H9 (cell line): ENCODE results near the gene FTO. TPM values are rescaled to one million over a fixed set of nuclear protein-coding genes. Genes with fewer than 3 reads are reported as not detected.

Source experiments
- DNase-seq: peaks from one replicate; pipeline ENCODE4 v3.0.0-alpha.2; 2017
- H2AFZ ChIP-seq: one replicate; pipeline ENCODE4 v1.6.1; 2013; ENCODE audit warnings: mild to moderate bottlenecking, low read length, control low read depth, moderate library complexity
- H2AK5ac ChIP-seq: 2 replicates; pipeline ENCODE4 v1.6.1; 2013; ENCODE audit warnings: low read length, control low read depth, mixed read lengths; ENCODE audit not compliant: insufficient read length
- H2BK120ac ChIP-seq: one replicate; pipeline ENCODE4 v1.6.1; 2013; ENCODE audit warnings: low read depth, mild to moderate bottlenecking, low read length, control low read depth, inconsistent platforms; ENCODE audit not compliant: poor library complexity, severe bottlenecking
- H2BK12ac ChIP-seq: 2 replicates; pipeline ENCODE4 v1.6.1; 2013; ENCODE audit warnings: low read length, control low read depth, mixed read lengths, low read depth; ENCODE audit not compliant: insufficient read length
- H2BK15ac ChIP-seq: 2 replicates; pipeline ENCODE4 v1.6.1; 2013; ENCODE audit warnings: low read depth, low read length, control low read depth
- H2BK20ac ChIP-seq: one replicate; pipeline ENCODE4 v1.6.1; 2013; ENCODE audit warnings: low read depth, mild to moderate bottlenecking, low read length, control low read depth, inconsistent platforms; ENCODE audit not compliant: poor library complexity, severe bottlenecking
- H2BK5ac ChIP-seq: 2 replicates; pipeline ENCODE4 v1.6.1; 2013; ENCODE audit warnings: low read length, control low read depth, mixed read lengths; ENCODE audit not compliant: insufficient read length
- H3K14ac ChIP-seq: 2 replicates; pipeline ENCODE4 v1.6.1; 2013; ENCODE audit warnings: low read length, control low read depth; ENCODE audit not compliant: insufficient read depth
- H3K18ac ChIP-seq: 2 replicates; pipeline ENCODE4 v1.6.1; 2013; ENCODE audit warnings: low read depth, mild to moderate bottlenecking, mixed read lengths, low read length, control low read depth; ENCODE audit not compliant: insufficient read length
- H3K23ac ChIP-seq: 2 replicates; pipeline ENCODE4 v1.6.1; 2013; ENCODE audit warnings: low read length, control low read depth, mixed read lengths, low read depth; ENCODE audit not compliant: insufficient read length
- H3K23me2 ChIP-seq: 2 replicates; pipeline ENCODE4 v1.6.1; 2013; ENCODE audit warnings: low read depth, mild to moderate bottlenecking, mixed read lengths, low read length, control low read depth; ENCODE audit not compliant: insufficient read length, poor library complexity, severe bottlenecking
- H3K27ac ChIP-seq: 2 replicates; pipeline ENCODE4 v1.5.1; 2013; ENCODE audit warnings: low read length, control low read depth, mixed read lengths, low read depth; ENCODE audit not compliant: insufficient read length
- H3K27me3 ChIP-seq: 2 replicates; pipeline ENCODE4 v1.6.1; 2013; ENCODE audit warnings: low read length, control low read depth, inconsistent platforms; ENCODE audit not compliant: insufficient read depth
- H3K4ac ChIP-seq: 2 replicates; pipeline ENCODE4 v1.6.1; 2013; ENCODE audit warnings: low read depth, mild to moderate bottlenecking, control low read depth, inconsistent platforms, low read length, moderate library complexity
- H3K4me1 ChIP-seq: 2 replicates; pipeline ENCODE4 v1.6.1; 2013; ENCODE audit warnings: low read length, control low read depth, inconsistent platforms; ENCODE audit not compliant: insufficient read depth
- H3K4me2 ChIP-seq: 2 replicates; pipeline ENCODE4 v1.6.1; 2013; ENCODE audit warnings: low read length, control low read depth, mixed read lengths; ENCODE audit not compliant: insufficient read length, insufficient read depth
- H3K56ac ChIP-seq: 2 replicates; pipeline ENCODE4 v1.6.1; 2013; ENCODE audit warnings: low read depth, mild to moderate bottlenecking, mixed read lengths, low read length, control low read depth; ENCODE audit not compliant: insufficient read length
- H3K79me1 ChIP-seq: 2 replicates; pipeline ENCODE4 v1.6.1; 2013; ENCODE audit warnings: low read depth, mild to moderate bottlenecking, moderate library complexity, low read length, control low read depth, inconsistent platforms; ENCODE audit not compliant: insufficient read depth, poor library complexity, severe bottlenecking
- H3K79me2 ChIP-seq: 2 replicates; pipeline ENCODE4 v1.6.1; 2013; ENCODE audit warnings: low read length, control low read depth, inconsistent platforms; ENCODE audit not compliant: insufficient read depth
- H3K9ac ChIP-seq: 2 replicates; pipeline ENCODE4 v1.6.1; 2013; ENCODE audit warnings: low read length, control low read depth, mixed read lengths; ENCODE audit not compliant: insufficient read length; ENCODE audit errors: extremely low read depth
- H3K9me3 ChIP-seq: one replicate; pipeline ENCODE4 v1.6.1; 2013; ENCODE audit warnings: low read depth, low read length, inconsistent platforms; ENCODE audit not compliant: control insufficient read depth
- H3T11ph ChIP-seq: one replicate; pipeline ENCODE4 v1.6.1; 2013; ENCODE audit warnings: mild to moderate bottlenecking, low read length, control low read depth, inconsistent platforms
- H4K20me1 ChIP-seq: one replicate; pipeline ENCODE4 v1.6.1; 2013; ENCODE audit not compliant: control insufficient read depth, insufficient read length, insufficient read depth
- H4K5ac ChIP-seq: 2 replicates; pipeline ENCODE4 v1.6.1; 2013; ENCODE audit warnings: low read depth, mild to moderate bottlenecking, mixed read lengths, low read length, control low read depth; ENCODE audit not compliant: insufficient read length
- H4K8ac ChIP-seq: replicated peaks from 2 replicates; pipeline ENCODE4 v1.6.1; 2013; ENCODE audit warnings: low read length, control low read depth, mixed read lengths, low read depth; ENCODE audit not compliant: insufficient read length
- H4K91ac ChIP-seq: 2 replicates; pipeline ENCODE4 v1.6.1; 2013; ENCODE audit warnings: low read depth, mild to moderate bottlenecking, moderate library complexity, mixed read lengths, low read length, control low read depth; ENCODE audit not compliant: insufficient read length
- H3K27ac Mint-ChIP-seq, 3 experiments: 2 replicates in 2 of 3; 3 replicates in 1 of 3; pipeline ENCODE4 v1.8.0; 2020 to 2021; ENCODE audit warnings: mixed read lengths in 3 of 3, mild to moderate bottlenecking in 1 of 3, moderate library complexity in 1 of 3
- H3K27me3 Mint-ChIP-seq: 2 replicates; pipeline ENCODE4 v1.8.0; 2021; ENCODE audit warnings: low read depth, mild to moderate bottlenecking, moderate library complexity, mixed read lengths
- H3K36me3 Mint-ChIP-seq, 3 experiments: 2 replicates in 2 of 3; 3 replicates in 1 of 3; pipeline ENCODE4 v1.8.0; 2020 to 2021; ENCODE audit warnings: low read depth in 3 of 3, mixed read lengths in 3 of 3; ENCODE audit not compliant: insufficient read depth in 1 of 3
- H3K4me1 Mint-ChIP-seq, 2 experiments: 2 replicates each; pipeline ENCODE4 v1.8.0; 2020; ENCODE audit warnings: mixed read lengths in 2 of 2
- H3K4me3 Mint-ChIP-seq, 2 experiments: 2 replicates in 1 of 2; 3 replicates in 1 of 2; pipeline ENCODE4 v1.8.0; 2020 to 2021; ENCODE audit warnings: mild to moderate bottlenecking in 2 of 2, mixed read lengths in 2 of 2, moderate library complexity in 1 of 2
- H3K9me3 Mint-ChIP-seq, 2 experiments: 2 replicates in 1 of 2; 3 replicates in 1 of 2; pipeline ENCODE4 v1.8.0; 2020; ENCODE audit warnings: mild to moderate bottlenecking in 2 of 2, mixed read lengths in 2 of 2, moderate library complexity in 1 of 2
- WGBS: extraction: QIAGEN DNeasy Blood & Tissue Kit; methylation state at CpG from one replicate; pipeline ENCODE4 v1.1.7; 2013; ENCODE audit warnings: missing lambda C conversion rate, low lambda C conversion rate, mixed read lengths; ENCODE audit not compliant: insufficient read length; ENCODE audit errors: extremely low coverage; 5-methylcytosine and 5-hydroxymethylcytosine counted together
- total RNA-seq: library from RNA; stranded (reverse); gene quantifications from 2 replicates; pipeline ENCODE4 v1.2.1, GENCODE V29; 2021
- TF ChIP-seq, protein P1 (sequence below): fragments of 200-600 bp; sonication (generic); conservative IDR thresholded peaks from 3 replicates; pipeline ENCODE4 v1.8.0; 2021; ENCODE audit warnings: antibody characterized with exemption, mild to moderate bottlenecking

The FTO gene
- total RNA-seq, 1 experiment from 2014 or later: 67.9 TPM

DNA sequence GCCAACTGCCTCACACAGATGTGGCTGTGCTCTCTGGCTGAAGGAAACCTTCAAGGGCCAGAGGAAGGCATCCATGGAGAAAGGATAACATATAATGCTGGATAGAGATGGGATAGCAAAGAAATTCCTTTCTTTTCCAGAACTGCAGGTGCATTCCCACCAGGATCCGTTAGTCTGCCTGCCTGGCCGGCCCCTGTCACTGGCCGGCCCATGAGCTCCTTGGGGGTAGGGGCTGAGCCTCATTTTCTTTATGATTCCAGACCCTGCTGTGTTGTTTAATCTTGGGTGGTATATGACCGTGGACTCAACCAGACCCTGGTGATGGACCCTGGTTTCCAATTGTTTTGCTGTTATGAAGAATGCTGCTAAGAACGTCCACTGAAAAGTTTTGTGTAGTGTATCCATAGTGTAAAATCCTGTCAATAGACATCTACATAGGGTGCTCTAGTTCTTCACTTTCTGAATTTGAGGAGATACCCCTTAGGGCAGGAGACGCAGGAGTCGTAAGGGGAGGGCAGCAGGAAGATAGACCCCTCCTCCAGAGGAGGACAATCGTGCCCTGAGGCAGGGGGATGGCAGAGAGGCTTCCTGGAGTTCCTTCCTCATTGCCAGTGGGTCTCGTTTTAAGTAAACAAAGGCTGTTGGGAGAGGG is 489.2 kb downstream of the FTO start:
- no peak overlapping the region for H3K27ac ChIP-seq
- H3K4me3 Mint-ChIP-seq: peak overlapping the region in 1 of 2 experiments; percentile 30; a peak in 1 of 5 replicates
- H3K4ac ChIP-seq: no peak overlapping the region
- H3K23me2 ChIP-seq: no peaks in the 10 kb centered on the region
- no peak overlapping the region for H4K5ac ChIP-seq
- H4K8ac ChIP-seq: no peak overlapping the region
- no peak overlapping the region for H3K23ac ChIP-seq
- H4K91ac ChIP-seq: no peak overlapping the region
- H2BK12ac ChIP-seq: no peak overlapping the region
- H3K36me3 Mint-ChIP-seq: peaks cover 0 to 2% (median 0%) of the 10 kb centered on the region in 3 experiments; a peak in 1 of 7 replicates
- no peak overlapping the region for H2BK20ac ChIP-seq
- H3K79me1 ChIP-seq: no peaks in the 10 kb centered on the region
- H4K20me1 ChIP-seq: no peaks in the 10 kb centered on the region
- H3K4me1 Mint-ChIP-seq: peaks cover 8 to 14% of the 10 kb centered on the region in 2 experiments
- no peak overlapping the region for H3K18ac ChIP-seq
- no peaks in the 10 kb centered on the region for H3K27me3 ChIP-seq
- no peak overlapping the region for H3K4me2 ChIP-seq
- H3K27me3 Mint-ChIP-seq: peaks cover 28% of the 10 kb centered on the region
- no peaks in the 10 kb centered on the region for H3K79me2 ChIP-seq
- H3K9me3 ChIP-seq: no peaks in the 10 kb centered on the region
- no peaks in the 10 kb centered on the region for H3K4me1 ChIP-seq
- H3K14ac ChIP-seq: no peak overlapping the region
- DNase-seq: no peak
- H3K9ac ChIP-seq: no peak overlapping the region
- no peak overlapping the region for H2BK15ac ChIP-seq
- TF ChIP-seq, protein P1, sequence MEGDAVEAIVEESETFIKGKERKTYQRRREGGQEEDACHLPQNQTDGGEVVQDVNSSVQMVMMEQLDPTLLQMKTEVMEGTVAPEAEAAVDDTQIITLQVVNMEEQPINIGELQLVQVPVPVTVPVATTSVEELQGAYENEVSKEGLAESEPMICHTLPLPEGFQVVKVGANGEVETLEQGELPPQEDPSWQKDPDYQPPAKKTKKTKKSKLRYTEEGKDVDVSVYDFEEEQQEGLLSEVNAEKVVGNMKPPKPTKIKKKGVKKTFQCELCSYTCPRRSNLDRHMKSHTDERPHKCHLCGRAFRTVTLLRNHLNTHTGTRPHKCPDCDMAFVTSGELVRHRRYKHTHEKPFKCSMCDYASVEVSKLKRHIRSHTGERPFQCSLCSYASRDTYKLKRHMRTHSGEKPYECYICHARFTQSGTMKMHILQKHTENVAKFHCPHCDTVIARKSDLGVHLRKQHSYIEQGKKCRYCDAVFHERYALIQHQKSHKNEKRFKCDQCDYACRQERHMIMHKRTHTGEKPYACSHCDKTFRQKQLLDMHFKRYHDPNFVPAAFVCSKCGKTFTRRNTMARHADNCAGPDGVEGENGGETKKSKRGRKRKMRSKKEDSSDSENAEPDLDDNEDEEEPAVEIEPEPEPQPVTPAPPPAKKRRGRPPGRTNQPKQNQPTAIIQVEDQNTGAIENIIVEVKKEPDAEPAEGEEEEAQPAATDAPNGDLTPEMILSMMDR: no peak
- no peak overlapping the region for H2BK120ac ChIP-seq
- no peak overlapping the region for H3T11ph ChIP-seq
- no peak overlapping the region for H2BK5ac ChIP-seq
- H2AFZ ChIP-seq: no peak overlapping the region
- no peak overlapping the region for H3K56ac ChIP-seq
- no CpG with 5 or more reads among the region's 9 CpGs for WGBS
- no peak overlapping the region for H3K27ac Mint-ChIP-seq
- H3K9me3 Mint-ChIP-seq: no peaks in the 10 kb centered on the region
- no peak overlapping the region for H2AK5ac ChIP-seq
